ENCODE data around the gene ANO9.

Gene ANO9

DNA sequence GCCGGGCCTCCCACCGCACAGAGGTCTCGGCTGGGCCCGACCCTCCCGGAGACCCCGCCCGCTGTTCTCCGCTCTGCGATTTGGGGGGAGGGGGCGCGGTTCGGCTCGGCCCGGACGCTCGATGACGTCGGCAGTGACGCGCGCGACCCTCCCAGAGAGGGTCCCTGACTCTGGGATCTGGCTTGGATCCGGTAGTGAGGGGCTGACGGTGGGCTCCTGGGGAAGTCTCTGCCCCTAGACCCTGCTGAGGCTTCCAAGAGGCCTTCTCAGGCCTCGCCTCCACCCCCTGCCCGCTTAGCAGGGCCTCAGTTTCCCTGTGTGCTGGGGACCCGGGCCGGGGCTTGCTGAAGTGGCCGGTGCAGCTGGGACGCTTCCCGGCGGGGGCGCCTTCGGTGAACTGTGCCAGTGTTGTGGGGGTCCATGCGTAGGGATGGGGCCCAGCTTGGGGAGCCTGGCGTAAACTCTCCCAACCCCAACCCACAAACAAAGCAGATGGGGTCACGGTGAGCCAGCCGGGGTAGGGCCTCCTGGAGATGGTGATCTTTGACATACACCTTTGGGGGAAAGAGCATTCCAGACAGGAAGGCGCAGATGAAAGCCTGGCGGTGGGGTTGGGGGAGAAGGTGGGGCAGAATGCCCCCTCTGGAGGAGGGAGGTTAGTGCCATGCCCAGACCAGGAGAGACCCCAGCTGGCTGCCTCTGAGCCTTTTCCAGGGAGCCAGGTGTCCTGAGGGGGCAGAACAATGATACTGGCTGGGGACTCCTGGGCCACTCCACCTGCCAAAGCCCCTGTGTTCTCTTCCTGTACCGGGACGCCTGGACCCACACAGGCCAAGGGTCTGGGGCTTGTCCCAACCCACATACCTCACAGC is 71.5 kb downstream of the ANO9 start:
- Histone ChIP-seq H3K9me3 (ENCODE audit: insufficient read depth, low read length) (no peaks in the 10 kb centered on the region), H3K36me3 (replicated peaks; ENCODE audit: low read depth, low read length) (no peaks in the 10 kb centered on the region), H3K79me2 (ENCODE audit: low read length) (no peaks in the 10 kb centered on the region), H3K4me3 (ENCODE audit: low read length) (no peak overlapping the region), H3K27me3 (ENCODE audit: low read depth, low read length) (no peaks in the 10 kb centered on the region), H3K4me1 (ENCODE audit: low read length) (no peaks in the 10 kb centered on the region), H3K4me2 (ENCODE audit: low read length) (no peak overlapping the region), H3K27ac (ENCODE audit: low read length) (no peak overlapping the region), H3K9ac (ENCODE audit: low read length) (no peak overlapping the region), H4K20me1 (ENCODE audit: insufficient read depth, low read length) (no peaks in the 10 kb centered on the region), H2AFZ (ENCODE audit: low read depth, low read length) (no peak overlapping the region)
- TF ChIP-seq, protein P1, sequence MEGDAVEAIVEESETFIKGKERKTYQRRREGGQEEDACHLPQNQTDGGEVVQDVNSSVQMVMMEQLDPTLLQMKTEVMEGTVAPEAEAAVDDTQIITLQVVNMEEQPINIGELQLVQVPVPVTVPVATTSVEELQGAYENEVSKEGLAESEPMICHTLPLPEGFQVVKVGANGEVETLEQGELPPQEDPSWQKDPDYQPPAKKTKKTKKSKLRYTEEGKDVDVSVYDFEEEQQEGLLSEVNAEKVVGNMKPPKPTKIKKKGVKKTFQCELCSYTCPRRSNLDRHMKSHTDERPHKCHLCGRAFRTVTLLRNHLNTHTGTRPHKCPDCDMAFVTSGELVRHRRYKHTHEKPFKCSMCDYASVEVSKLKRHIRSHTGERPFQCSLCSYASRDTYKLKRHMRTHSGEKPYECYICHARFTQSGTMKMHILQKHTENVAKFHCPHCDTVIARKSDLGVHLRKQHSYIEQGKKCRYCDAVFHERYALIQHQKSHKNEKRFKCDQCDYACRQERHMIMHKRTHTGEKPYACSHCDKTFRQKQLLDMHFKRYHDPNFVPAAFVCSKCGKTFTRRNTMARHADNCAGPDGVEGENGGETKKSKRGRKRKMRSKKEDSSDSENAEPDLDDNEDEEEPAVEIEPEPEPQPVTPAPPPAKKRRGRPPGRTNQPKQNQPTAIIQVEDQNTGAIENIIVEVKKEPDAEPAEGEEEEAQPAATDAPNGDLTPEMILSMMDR (IDR thresholded peaks at IDR 0.05; ENCODE audit: low read depth, low read length): no peak
- no peak for TF ChIP-seq EZH2phosphoT487 (IDR thresholded peaks at IDR 0.05; ENCODE audit: low read depth)

DNA sequence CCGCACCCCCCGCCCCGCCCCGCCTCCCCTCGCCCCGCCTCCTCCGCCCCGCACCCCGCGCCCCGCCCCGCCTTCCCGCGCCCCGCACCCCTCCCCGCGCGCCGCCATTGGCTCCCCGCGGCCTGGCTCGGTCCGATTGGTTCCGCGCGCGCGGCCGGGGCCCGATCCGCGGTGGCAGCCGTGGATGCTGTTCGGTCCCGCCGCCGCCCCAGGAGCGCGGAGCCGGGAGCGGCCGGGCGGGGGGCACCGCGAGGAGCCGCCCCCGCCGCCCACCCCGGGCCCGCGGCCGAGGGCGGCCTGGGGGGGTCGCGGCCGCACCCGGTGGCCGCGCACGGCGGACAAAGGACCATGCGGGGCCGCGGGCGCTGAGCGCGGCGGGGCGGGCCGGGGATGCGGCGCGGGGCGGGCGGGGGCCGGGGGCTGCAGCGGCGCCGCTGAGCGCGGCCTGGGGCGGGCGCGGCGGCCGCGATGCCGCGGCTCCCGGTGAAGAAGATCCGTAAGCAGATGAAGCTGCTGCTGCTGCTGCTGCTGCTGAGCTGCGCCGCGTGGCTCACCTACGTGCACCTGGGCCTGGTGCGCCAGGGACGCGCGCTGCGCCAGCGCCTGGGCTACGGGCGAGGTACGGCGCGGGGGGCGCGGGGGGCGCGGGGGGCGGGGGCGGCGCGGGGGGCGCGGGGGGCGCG is 72.3 kb downstream of the ANO9 start, which contains the start of gene B4GALNT4:
Gene B4GALNT4 (plus strand): TSS at position 164 of the 683 bp plus-strand sequence. CDS start 305 bp downstream, at position 469.
- Histone ChIP-seq H2AFZ (ENCODE audit: low read depth, low read length) (no peak within 1 kb of the TSS), H3K4me3 (ENCODE audit: low read length) (no peak within 1 kb of the TSS), H3K36me3 (replicated peaks; ENCODE audit: low read depth, low read length) (no peaks in the 10 kb centered on the region), H3K4me1 (ENCODE audit: low read length) (no peaks in the 10 kb centered on the region; the same call in 1 of the 2 replicates), H3K9me3 (ENCODE audit: insufficient read depth, low read length) (no peaks in the 10 kb centered on the region), H3K4me2 (ENCODE audit: low read length) (no peak within 1 kb of the TSS), H3K27me3 (ENCODE audit: low read depth, low read length) (no peaks in the 10 kb centered on the region), H4K20me1 (ENCODE audit: insufficient read depth, low read length) (no peaks in the 10 kb centered on the region), H3K79me2 (ENCODE audit: low read length) (no peaks in the 10 kb centered on the region), H3K27ac (ENCODE audit: low read length) (no peak within 1 kb of the TSS), H3K9ac (ENCODE audit: low read length) (no peak within 1 kb of the TSS)
- TF ChIP-seq, protein P1 (IDR thresholded peaks at IDR 0.05; ENCODE audit: low read depth, low read length): no peak
- no peak for TF ChIP-seq EZH2phosphoT487 (IDR thresholded peaks at IDR 0.05; ENCODE audit: low read depth)

DNA sequence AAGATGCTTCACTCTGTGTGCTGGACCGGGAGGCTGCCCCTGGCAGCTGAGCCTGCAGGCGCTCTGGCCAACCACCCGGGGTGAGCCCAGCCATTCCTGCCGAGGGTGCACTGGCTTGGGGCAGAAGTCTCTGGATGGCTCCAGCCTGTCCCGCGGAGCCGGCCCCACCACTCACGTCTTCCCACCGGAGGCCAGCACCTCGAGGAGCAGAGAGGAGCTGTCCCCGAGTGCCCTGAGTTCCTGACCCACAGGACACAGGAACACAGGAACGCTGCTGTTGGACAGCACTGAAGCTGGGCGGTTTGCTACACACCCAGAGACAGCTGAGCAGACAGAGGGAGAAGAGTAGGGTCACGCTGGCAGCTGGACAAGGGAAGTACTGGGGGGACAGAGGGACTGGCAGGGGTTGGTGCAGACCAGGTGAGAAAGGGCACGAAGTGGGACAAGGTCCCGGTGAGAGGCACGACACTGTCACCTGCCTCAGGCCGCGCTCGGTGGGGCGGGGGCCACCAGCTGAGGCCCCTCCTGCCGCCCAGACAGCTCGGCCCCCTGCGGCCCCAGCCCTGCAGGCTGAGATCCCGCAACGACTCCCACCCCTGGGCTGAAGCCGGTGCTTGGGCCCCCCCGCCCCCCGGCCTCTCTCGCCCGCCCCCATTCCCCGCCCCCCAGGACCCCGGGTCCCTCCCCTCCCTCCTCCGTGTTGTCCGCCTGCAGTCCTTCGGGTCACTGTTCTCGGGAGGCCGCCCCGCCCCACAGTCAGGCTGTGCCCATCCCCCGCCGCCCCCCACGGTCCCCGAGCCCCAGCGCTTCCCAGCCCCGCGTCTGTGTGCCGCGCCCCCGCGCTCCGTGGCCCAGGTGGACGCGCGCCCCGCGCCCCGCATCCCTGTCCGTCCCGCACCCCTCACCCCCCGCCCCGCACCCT is 73.1 kb downstream of the ANO9 start:
- TF ChIP-seq, protein P1 (IDR thresholded peaks at IDR 0.05; ENCODE audit: low read depth, low read length): no peak
- Histone ChIP-seq H4K20me1 (ENCODE audit: insufficient read depth, low read length) (no peaks in the 10 kb centered on the region), H3K27ac (ENCODE audit: low read length) (no peak overlapping the region), H3K4me1 (ENCODE audit: low read length) (peaks cover 5% of the 10 kb centered on the region), H3K4me3 (ENCODE audit: low read length) (no peak overlapping the region), H3K9me3 (ENCODE audit: insufficient read depth, low read length) (no peaks in the 10 kb centered on the region), H2AFZ (ENCODE audit: low read depth, low read length) (no peak overlapping the region), H3K36me3 (replicated peaks; ENCODE audit: low read depth, low read length) (no peaks in the 10 kb centered on the region), H3K79me2 (ENCODE audit: low read length) (no peaks in the 10 kb centered on the region), H3K9ac (ENCODE audit: low read length) (no peak overlapping the region), H3K4me2 (ENCODE audit: low read length) (no peak overlapping the region), H3K27me3 (ENCODE audit: low read depth, low read length) (no peaks in the 10 kb centered on the region)
